Neuronal stem cell (in vitro differentiated cells): ENCODE data around the gene CYP2B6.
A peak's percentile ranks its signal among the peaks of the same experiment; 100 is the strongest.
"Not testable (repeated sequence)": the region's sequence is repeated elsewhere in the genome, so short reads cannot be mapped to it uniquely, and the experiment has no call there.

ENCODE experiments used
- DNase-seq: peaks from one replicate; pipeline ENCODE4 v3.0.0-alpha.2; 2013; ENCODE audit warnings: low spot score
- H2AFZ ChIP-seq: one replicate; pipeline ENCODE4 v1.6.1; 2013; ENCODE audit warnings: mild to moderate bottlenecking, low read length, inconsistent platforms
- H2AK5ac ChIP-seq: 2 replicates; pipeline ENCODE4 v1.6.1; 2013; ENCODE audit warnings: low read depth, mild to moderate bottlenecking, inconsistent platforms, low read length, moderate library complexity, mixed read lengths
- H2BK120ac ChIP-seq: 2 replicates; pipeline ENCODE4 v1.6.1; 2013; ENCODE audit warnings: low read depth, mild to moderate bottlenecking, inconsistent platforms, low read length, moderate library complexity, mixed read lengths
- H2BK12ac ChIP-seq: one replicate; pipeline ENCODE4 v1.6.1; 2013; ENCODE audit warnings: low read length, inconsistent platforms
- H2BK15ac ChIP-seq: 2 replicates; pipeline ENCODE4 v1.6.1; 2013; ENCODE audit warnings: mild to moderate bottlenecking, low read length, inconsistent platforms, mixed read lengths
- H2BK5ac ChIP-seq: one replicate; pipeline ENCODE4 v1.6.1; 2013; ENCODE audit warnings: inconsistent platforms, mild to moderate bottlenecking, low read length, moderate library complexity
- H3K14ac ChIP-seq: one replicate; pipeline ENCODE4 v1.6.1; 2013; ENCODE audit warnings: low read length, inconsistent platforms
- H3K18ac ChIP-seq: 2 replicates; pipeline ENCODE4 v1.6.1; 2013; ENCODE audit warnings: low read length, inconsistent platforms
- H3K23ac ChIP-seq: 2 replicates; pipeline ENCODE4 v1.6.1; 2013; ENCODE audit warnings: low read depth, mild to moderate bottlenecking, mixed read lengths, low read length, inconsistent platforms; ENCODE audit not compliant: poor library complexity
- H3K27ac ChIP-seq: replicated peaks from 3 replicates; pipeline ENCODE4 v1.5.1; 2013; ENCODE audit warnings: low read length, inconsistent platforms
- H3K27me3 ChIP-seq, 3 experiments: 2 replicates each; pipeline ENCODE4 v1.6.1; 2013; ENCODE audit warnings: low read length in 3 of 3, mild to moderate bottlenecking in 2 of 3, inconsistent platforms in 1 of 3, low read depth in 1 of 3, mixed read lengths in 1 of 3, moderate library complexity in 1 of 3; ENCODE audit not compliant: control insufficient read depth in 3 of 3, insufficient read depth in 3 of 3
- H3K36me3 ChIP-seq, 2 donors: replicated peaks in 1 of 2; 2 replicates each; pipeline ENCODE4 v1.6.1; 2013; ENCODE audit warnings: low read length in 2 of 2; ENCODE audit not compliant: control insufficient read depth in 2 of 2, insufficient read depth in 2 of 2
- H3K4ac ChIP-seq: 2 replicates; pipeline ENCODE4 v1.6.1; 2013; ENCODE audit warnings: inconsistent platforms, mild to moderate bottlenecking, low read length, moderate library complexity
- H3K4me1 ChIP-seq, 2 donors: 1 replicate in 1 of 2; 2 replicates in 1 of 2; pipeline ENCODE4 v1.6.1; 2013; ENCODE audit warnings: low read length in 2 of 2, low read depth in 1 of 2; ENCODE audit not compliant: control insufficient read depth in 2 of 2, insufficient read depth in 1 of 2
- H3K4me2 ChIP-seq: one replicate; pipeline ENCODE4 v1.6.1; 2013; ENCODE audit warnings: mild to moderate bottlenecking, low read length, inconsistent platforms; ENCODE audit not compliant: insufficient read depth, poor library complexity, severe bottlenecking
- H3K4me3 ChIP-seq, 2 donors: 2 replicates each; pipeline ENCODE4 v1.5.1; 2013; ENCODE audit warnings: low read length in 2 of 2, mild to moderate bottlenecking in 2 of 2, inconsistent platforms in 1 of 2, moderate library complexity in 1 of 2
- H3K79me1 ChIP-seq: one replicate; pipeline ENCODE4 v1.6.1; 2013; ENCODE audit warnings: low read depth, mild to moderate bottlenecking, inconsistent platforms, low read length, moderate library complexity
- H3K9ac ChIP-seq: one replicate; pipeline ENCODE4 v1.6.1; 2013; ENCODE audit warnings: mild to moderate bottlenecking, low read depth, low read length, inconsistent platforms; ENCODE audit not compliant: poor library complexity
- H3K9me3 ChIP-seq, 2 donors: replicated peaks in 1 of 2; 2 replicates each; pipeline versions ENCODE3 to v1.6.1; 2013; ENCODE audit warnings: low read length in 2 of 2, mild to moderate bottlenecking in 2 of 2, inconsistent platforms in 1 of 2, low read depth in 1 of 2, mixed read lengths in 1 of 2, moderate library complexity in 1 of 2; ENCODE audit not compliant: control insufficient read depth in 2 of 2, insufficient read depth in 1 of 2
- H4K8ac ChIP-seq: one replicate; pipeline ENCODE4 v1.6.1; 2013; ENCODE audit warnings: low read depth, mild to moderate bottlenecking, inconsistent platforms, low read length, moderate library complexity
- H4K91ac ChIP-seq: one replicate; pipeline ENCODE4 v1.6.1; 2013; ENCODE audit warnings: low read length, low read depth, mild to moderate bottlenecking, inconsistent platforms; ENCODE audit not compliant: poor library complexity
- WGBS, 2 donors: extraction: QIAGEN DNeasy Blood & Tissue Kit; methylation state at CpG; one replicate each; pipeline ENCODE4 v1.1.7; 2013; ENCODE audit warnings: missing lambda C conversion rate in 2 of 2, mixed read lengths in 1 of 2; ENCODE audit not compliant: insufficient read length in 2 of 2, insufficient replicate concordance in 1 of 2; ENCODE audit errors: extremely low coverage in 2 of 2; 5-methylcytosine and 5-hydroxymethylcytosine counted together

CYP2B6 gene

DNA sequence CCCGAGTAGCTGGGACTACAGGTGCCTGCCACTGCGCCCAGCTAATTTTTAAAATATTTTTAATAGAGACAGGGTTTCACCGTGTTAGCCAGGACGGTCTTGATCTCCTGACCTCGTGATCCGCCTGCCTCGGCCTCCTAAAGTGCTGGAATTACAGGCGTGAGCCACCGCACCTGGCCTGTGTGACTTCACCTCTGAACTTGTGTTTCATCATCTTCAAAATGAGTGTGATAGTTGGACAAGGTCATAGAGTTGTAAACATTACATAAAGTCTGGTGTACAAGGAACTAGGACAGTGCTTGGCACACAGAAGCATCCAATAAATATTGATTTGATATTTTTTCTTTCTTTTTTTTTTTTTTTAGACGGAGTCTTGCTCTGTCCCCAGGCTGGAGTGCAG is 62.2 kb downstream of the CYP2B6 start:
- not testable (repeated sequence) for H4K91ac ChIP-seq, H3K9ac ChIP-seq, H3K14ac ChIP-seq, H2BK5ac ChIP-seq, H3K27ac ChIP-seq, H3K27me3 ChIP-seq, H3K9me3 ChIP-seq, H2AK5ac ChIP-seq, H3K4me2 ChIP-seq, H4K8ac ChIP-seq, H3K79me1 ChIP-seq, H2BK120ac ChIP-seq, H3K36me3 ChIP-seq, H3K23ac ChIP-seq, H2AFZ ChIP-seq, H3K4ac ChIP-seq, H3K4me1 ChIP-seq, H2BK15ac ChIP-seq, DNase-seq, H3K18ac ChIP-seq, H2BK12ac ChIP-seq, H3K4me3 ChIP-seq
- WGBS, 2 donors = no CpG with 5 or more reads among the region's 10 CpGs

DNA sequence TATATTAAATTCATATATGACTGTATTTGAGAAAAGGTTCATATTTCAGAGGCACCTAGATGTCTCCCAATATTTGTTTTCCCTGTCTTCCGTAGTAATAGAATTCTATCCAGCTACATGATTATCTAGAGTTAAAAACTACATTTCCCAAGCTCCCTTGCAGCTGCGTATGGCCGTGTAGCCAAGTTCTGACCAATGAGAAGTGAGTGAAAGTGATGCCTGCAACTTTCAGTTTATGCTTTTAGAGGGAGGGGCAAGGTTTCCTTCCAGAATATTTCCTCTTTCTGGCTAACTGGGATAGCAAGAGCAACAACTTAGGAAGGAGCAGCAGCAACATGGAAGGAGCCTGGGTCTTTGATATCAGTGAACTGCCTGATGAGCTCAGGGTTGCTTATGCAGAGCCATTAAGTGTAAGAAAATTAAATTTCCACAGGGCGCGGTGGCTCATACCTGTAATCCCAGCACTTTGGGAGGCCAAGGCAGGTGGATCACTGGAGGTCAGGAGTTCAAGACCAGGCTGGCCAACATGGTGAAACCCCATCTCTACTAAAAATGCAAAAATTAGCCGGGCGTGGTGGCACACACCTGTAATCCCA is 74.0 kb downstream of the CYP2B6 start:
- DNase-seq = no peak
- H3K4me3 ChIP-seq = no peak overlapping the region
- H3K9me3 ChIP-seq = no peaks in the 10 kb centered on the region
- H3K4me2 ChIP-seq = no peak overlapping the region
- no peak overlapping the region for H3K23ac ChIP-seq
- peaks cover 0 to 2% (median 0%) of the 10 kb centered on the region in 3 experiments for H3K27me3 ChIP-seq
- H3K14ac ChIP-seq = no peak overlapping the region
- no peak overlapping the region for H3K9ac ChIP-seq
- no peak overlapping the region for H2BK5ac ChIP-seq
- H3K4me1 ChIP-seq = no peaks in the 10 kb centered on the region
- no peak overlapping the region for H4K8ac ChIP-seq
- H2AK5ac ChIP-seq = no peak overlapping the region
- WGBS, 2 donors = no CpG with 5 or more reads among the region's 7 CpGs
- H3K79me1 ChIP-seq = no peaks in the 10 kb centered on the region
- no peak overlapping the region for H3K18ac ChIP-seq
- H2BK12ac ChIP-seq = no peak overlapping the region
- no peak overlapping the region for H3K4ac ChIP-seq
- no peak overlapping the region for H4K91ac ChIP-seq
- no peaks in the 10 kb centered on the region for H3K36me3 ChIP-seq
- no peak overlapping the region for H2BK15ac ChIP-seq
- H2BK120ac ChIP-seq = no peak overlapping the region
- peak overlapping the region; percentile 73 for H2AFZ ChIP-seq
- H3K27ac ChIP-seq = no peak overlapping the region
